Measurements from ENCODE around the gene TTC27. TPM values are rescaled to one million over a fixed set of nuclear protein-coding genes. Genes with fewer than 3 reads are reported as not detected.
"Not testable (repeated sequence)": the region's sequence is repeated elsewhere in the genome, so short reads cannot be mapped to it uniquely, and the experiment has no call there.

TTC27 gene
- total RNA-seq, 2 donors from 2014 or later: 5.9 to 6.0 TPM

- H3K27ac ChIP-seq: no peak overlapping the region
- DNase-seq (ENCODE audit: low spot score): no peak
- peaks cover 11% of the 10 kb centered on the region for H3K36me3 ChIP-seq
- peak overlapping the region in 1 of 2 donors; percentile 88 for H3K4me3 ChIP-seq
- peaks cover 0 to 32% of the 10 kb centered on the region in 2 donors for H3K4me1 ChIP-seq
- no peaks in the 10 kb centered on the region for H3K27me3 ChIP-seq
- no peaks in the 10 kb centered on the region for H3K9me3 ChIP-seq
- no peak for TF ChIP-seq CTCF (IDR thresholded peaks at IDR 0.05)
Measured at GRCh38 chr2:32626639-32627221, 1.1 kb upstream of the TTC27 start.

- no peaks in the 10 kb centered on the region for H3K9me3 ChIP-seq
- peak; percentile 67 for DNase-seq (ENCODE audit: low spot score)
- H3K36me3 ChIP-seq: peaks cover 5% of the 10 kb centered on the region
- H3K27me3 ChIP-seq: no peaks in the 10 kb centered on the region
- H3K27ac ChIP-seq: peak overlapping the region; percentile 66 to 70
- peak in 1 of 2 donors; percentile 41 for TF ChIP-seq CTCF (IDR thresholded peaks at IDR 0.05)
- H3K4me3 ChIP-seq: peak overlapping the region; percentile 56 to 88
- peaks cover 0 to 27% of the 10 kb centered on the region in 2 donors for H3K4me1 ChIP-seq
Measured at GRCh38 chr2:32627441-32627813, 423 bp upstream of the TTC27 start.

- no peak for DNase-seq (ENCODE audit: low spot score)
- peaks cover 0 to 14% of the 10 kb centered on the region in 2 donors for H3K4me1 ChIP-seq
- peaks cover 38% of the 10 kb centered on the region for H3K36me3 ChIP-seq
- H3K27ac ChIP-seq: no peak overlapping the region
- H3K27me3 ChIP-seq: no peaks in the 10 kb centered on the region
- no peaks in the 10 kb centered on the region for H3K9me3 ChIP-seq
- H3K4me3 ChIP-seq: no peak overlapping the region
- no peak for TF ChIP-seq CTCF (IDR thresholded peaks at IDR 0.05)
Measured at GRCh38 chr2:32632089-32632488, 4.2 kb downstream of the TTC27 start.

- Histone ChIP-seq H3K4me3 (no peak overlapping the region), H3K9me3 (no peaks in the 10 kb centered on the region), H3K27me3 (no peaks in the 10 kb centered on the region), H3K36me3 (peaks cover 38% of the 10 kb centered on the region), H3K27ac (no peak overlapping the region), H3K4me1 (peaks cover 0 to 10% of the 10 kb centered on the region in 2 donors)
- TF ChIP-seq CTCF (IDR thresholded peaks at IDR 0.05): no peak
- no peak for DNase-seq (ENCODE audit: low spot score)
Measured at GRCh38 chr2:32633040-32633439, 5.2 kb downstream of the TTC27 start.

- H3K9me3 ChIP-seq; H3K4me3 ChIP-seq; H3K27me3 ChIP-seq; H3K4me1 ChIP-seq; H3K27ac ChIP-seq; DNase-seq (ENCODE audit: low spot score): not testable (repeated sequence)
- peaks cover 59% of the 10 kb centered on the region for H3K36me3 ChIP-seq
Measured at GRCh38 chr2:32638548-32638947, 10.7 kb downstream of the TTC27 start.

- no peaks in the 10 kb centered on the region for H3K27me3 ChIP-seq
- H3K4me1 ChIP-seq: no peaks in the 10 kb centered on the region
- no peak for TF ChIP-seq CTCF (IDR thresholded peaks at IDR 0.05)
- no peak for DNase-seq (ENCODE audit: low spot score)
- no peak overlapping the region for H3K4me3 ChIP-seq
- H3K36me3 ChIP-seq: peaks cover 36% of the 10 kb centered on the region
- H3K27ac ChIP-seq: no peak overlapping the region
- no peaks in the 10 kb centered on the region for H3K9me3 ChIP-seq
Measured at GRCh38 chr2:32641180-32641579, 13.3 kb downstream of the TTC27 start.
